Fibroblast of villous mesenchyme (primary cell): ENCODE measurements around the gene SELENOW. TPM values are rescaled to one million over a fixed set of nuclear protein-coding genes. Genes with fewer than 3 reads are reported as not detected.
"Not testable (repeated sequence)": the region's sequence is repeated elsewhere in the genome, so short reads cannot be mapped to it uniquely, and the experiment has no call there.

Source experiments
- DNase-seq: peaks from one replicate; pipeline ENCODE4 v3.0.0-alpha.2; 2010; ENCODE audit warnings: low read depth
- H3K4me3 ChIP-seq: 2 replicates; pipeline ENCODE4 v1.5.1; 2011; ENCODE audit warnings: low read depth, mild to moderate bottlenecking, low read length
- CTCF ChIP-seq: IDR thresholded peaks from 2 replicates; pipeline ENCODE4 v1.5.1; 2012; ENCODE audit warnings: low read depth, mild to moderate bottlenecking, low read length; ENCODE audit not compliant: insufficient read depth
- total RNA-seq: library from RNA; depleted of rRNA; stranded (reverse); fragments of >200 nt; gene quantifications from 2 replicates; pipeline ENCODE4 v1.2.3, GENCODE V29; 2012

The SELENOW gene
- total RNA-seq, 1 donor = 328 TPM

GRCh38 chr19:47781590-47782262, 3.2 kb downstream of the SELENOW start:
- no peak overlapping the region for H3K4me3 ChIP-seq
- no peak for TF ChIP-seq CTCF
- DNase-seq = peak; percentile 30

- no peak for TF ChIP-seq CTCF
- DNase-seq = no peak
- no peak overlapping the region for H3K4me3 ChIP-seq
These were observed 8.1 kb downstream of the SELENOW start for GRCh38 chr19:47786566-47786965.

- not testable (repeated sequence) for DNase-seq, H3K4me3 ChIP-seq
These were observed 8.8 kb downstream of the SELENOW start for GRCh38 chr19:47787307-47787706.

- DNase-seq, H3K4me3 ChIP-seq: not testable (repeated sequence)
These were observed 11.3 kb downstream of the SELENOW start for GRCh38 chr19:47789811-47790210.

- peak; percentile 93 for TF ChIP-seq CTCF
- DNase-seq = peak; percentile 67
- no peak overlapping the region for H3K4me3 ChIP-seq
These were observed 11.9 kb downstream of the SELENOW start for GRCh38 chr19:47790398-47790814.

- no peak overlapping the region for H3K4me3 ChIP-seq
- TF ChIP-seq CTCF = no peak
- DNase-seq = no peak
These were observed 14.1 kb downstream of the SELENOW start for GRCh38 chr19:47792616-47793015.

GRCh38 chr19:47794526-47794925, 16.0 kb downstream of the SELENOW start:
- TF ChIP-seq CTCF = no peak
- DNase-seq = no peak
- H3K4me3 ChIP-seq = no peak overlapping the region

GRCh38 chr19:47796785-47797184, 18.3 kb downstream of the SELENOW start:
- DNase-seq = no peak
- no peak overlapping the region for H3K4me3 ChIP-seq
- no peak for TF ChIP-seq CTCF
